HG02884 (cell line): Measurements from ENCODE around the gene BIN2.
"Not testable (repeated sequence)": the region's sequence is repeated elsewhere in the genome, so short reads cannot be mapped to it uniquely, and the experiment has no call there.

ENCODE experiments used
- ATAC-seq: cut with Tn5 transposase; IDR thresholded peaks from one replicate; pipeline ENCODE4 v1.9.1; 2021; ENCODE audit warnings: mild to moderate bottlenecking, moderate library complexity; ENCODE audit not compliant: unreplicated experiment

BIN2 gene

GRCh38 chr12:51346581-51346980 is 22.6 kb upstream of the BIN2 start, which contains the start of gene CELA1:
CELA1 (minus strand) TSS chr12:51346679; CDS start chr12:51346638, 41 bp downstream.
- ATAC-seq: no peak

GRCh38 chr12:51345681-51346080 is 21.7 kb upstream of the BIN2 start:
- ATAC-seq: no peak

- ATAC-seq: no peak
Measured at GRCh38 chr12:51343201-51343600, 19.2 kb upstream of the BIN2 start.

- no peak for ATAC-seq
Measured at GRCh38 chr12:51342416-51342815, 18.4 kb upstream of the BIN2 start.

GRCh38 chr12:51341251-51342007 is 17.5 kb upstream of the BIN2 start:
- ATAC-seq: no peak

GRCh38 chr12:51339750-51340149 is 15.8 kb upstream of the BIN2 start:
- no peak for ATAC-seq

- ATAC-seq: not testable (repeated sequence)
Measured at GRCh38 chr12:51337336-51337735, 13.4 kb upstream of the BIN2 start.

GRCh38 chr12:51335931-51336330 is 12.0 kb upstream of the BIN2 start:
- ATAC-seq: no peak

- no peak for ATAC-seq
Measured at GRCh38 chr12:51334764-51335163, 10.8 kb upstream of the BIN2 start.

GRCh38 chr12:51333536-51333935 is 9.6 kb upstream of the BIN2 start:
- no peak for ATAC-seq

- ATAC-seq: no peak
Measured at GRCh38 chr12:51330186-51330585, 6.2 kb upstream of the BIN2 start.

- no peak for ATAC-seq
Measured at GRCh38 chr12:51329742-51330141, 5.8 kb upstream of the BIN2 start.

- ATAC-seq: no peak
Measured at GRCh38 chr12:51328587-51328986, 4.6 kb upstream of the BIN2 start.

- no peak for ATAC-seq
Measured at GRCh38 chr12:51326698-51327439, 2.9 kb upstream of the BIN2 start.

GRCh38 chr12:51324953-51325352 is 979 bp upstream of the BIN2 start:
- no peak for ATAC-seq

- ATAC-seq: no peak
Measured at GRCh38 chr12:51323317-51323960, 535 bp downstream of the BIN2 start.

GRCh38 chr12:51322452-51322851 is 1.5 kb downstream of the BIN2 start:
- ATAC-seq: no peak

GRCh38 chr12:51321882-51322281 is 2.1 kb downstream of the BIN2 start:
- ATAC-seq: no peak

GRCh38 chr12:51320695-51321320 is 3.2 kb downstream of the BIN2 start:
- ATAC-seq: no peak

- ATAC-seq: no peak
Measured at GRCh38 chr12:51320311-51320694, 3.7 kb downstream of the BIN2 start.

- no peak for ATAC-seq
Measured at GRCh38 chr12:51318846-51319599, 5.0 kb downstream of the BIN2 start.
